ENCODE measurements around the gene CAMK2D.

- TF ChIP-seq CTCF (conservative IDR thresholded peaks at IDR 0.05) (no peak), ZFX (IDR thresholded peaks at IDR 0.05) (no peak)
Measured at GRCh38 chr4:113707048-113707447, 54.5 kb downstream of the CAMK2D start.

Data from C4-2B (cell line).